GM18499 (cell line): ENCODE results near the gene SPDYC.

Source experiments
- ATAC-seq: cut with Tn5 transposase; IDR thresholded peaks from one replicate; pipeline ENCODE4 v1.9.1; 2021; ENCODE audit warnings: moderate number of reproducible peaks; ENCODE audit not compliant: insufficient read depth, unreplicated experiment

Gene SPDYC, protein sequence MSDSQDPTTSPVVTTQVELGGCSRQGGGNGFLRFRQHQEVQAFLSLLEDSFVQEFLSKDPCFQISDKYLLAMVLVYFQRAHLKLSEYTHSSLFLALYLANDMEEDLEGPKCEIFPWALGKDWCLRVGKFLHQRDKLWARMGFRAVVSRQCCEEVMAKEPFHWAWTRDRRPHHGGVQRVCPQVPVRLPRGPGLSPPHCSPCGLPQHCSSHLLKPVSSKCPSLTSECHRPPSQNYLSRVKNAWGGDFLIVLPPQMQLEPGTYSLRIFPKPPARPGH

DNA sequence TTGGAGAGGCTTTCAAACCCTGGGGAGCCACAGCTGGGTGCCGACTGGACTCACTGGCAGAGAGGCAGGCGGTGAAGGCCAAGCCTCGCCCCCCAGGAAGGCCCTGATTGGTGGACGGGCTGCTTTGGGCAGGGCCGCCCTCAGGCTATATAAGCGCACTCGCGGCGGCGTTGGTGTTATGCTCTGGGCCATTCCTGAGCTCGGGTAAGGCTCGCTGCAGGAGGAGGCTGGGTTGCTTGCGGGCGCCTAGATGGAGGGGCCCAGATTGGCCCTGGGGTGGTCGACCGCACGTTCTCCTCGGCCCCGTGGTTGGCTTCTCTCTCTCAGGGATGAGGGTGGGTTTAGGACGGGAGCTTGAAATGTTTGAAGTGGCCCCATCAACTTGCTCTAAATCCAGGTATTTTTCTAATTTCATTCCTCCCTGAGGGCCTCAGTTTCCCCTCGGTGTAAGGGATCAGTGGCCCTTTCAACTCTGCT is at the start of gene SPDYC:
TSS of gene SPDYC (plus strand) at position 176 of the 477 bp plus-strand sequence. CDS start 1,125 bp downstream, outside the sequence.
- no peak for ATAC-seq

DNA sequence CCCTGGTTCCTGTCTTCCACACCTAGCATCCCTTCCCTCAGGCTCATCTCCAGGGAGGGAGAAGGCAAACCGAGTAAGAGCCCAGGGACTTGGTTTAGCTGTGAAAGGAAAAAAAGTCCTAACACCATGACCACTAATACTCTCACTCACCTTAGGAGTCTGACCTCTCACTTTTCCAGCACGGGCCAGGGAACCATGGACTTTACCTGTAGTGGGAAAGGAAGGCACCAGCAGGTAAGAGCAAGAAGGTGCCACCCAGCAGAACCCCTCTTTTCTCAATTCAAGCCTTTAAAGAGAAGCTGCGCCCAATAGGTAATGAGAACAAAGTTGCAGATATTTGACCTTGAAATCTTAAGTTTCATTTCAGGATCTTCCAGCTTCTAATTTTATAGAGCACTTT is 49.2 kb upstream of the SPDYC start:
- ATAC-seq = no peak

DNA sequence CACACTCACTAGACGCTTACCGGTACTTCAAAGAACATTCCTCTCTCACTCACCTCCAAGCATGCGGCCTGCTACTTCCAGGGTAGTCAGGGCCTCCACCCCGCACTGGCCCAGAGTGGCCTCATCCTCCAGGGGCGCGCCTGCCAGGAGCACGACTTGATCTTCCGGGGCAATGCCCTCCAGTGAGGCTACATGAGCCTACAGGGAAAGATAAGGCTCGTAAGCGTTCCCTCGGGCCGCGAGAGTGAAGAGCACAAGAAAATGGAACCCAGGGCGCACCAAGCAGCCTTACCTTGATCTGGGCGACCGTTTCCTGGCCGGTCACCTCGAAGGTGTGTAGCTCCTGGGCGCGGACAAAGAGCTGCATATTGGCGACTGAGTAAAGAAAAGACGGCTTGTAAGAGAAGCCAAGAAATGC is 48.6 kb upstream of the SPDYC start:
- no peak for ATAC-seq

DNA sequence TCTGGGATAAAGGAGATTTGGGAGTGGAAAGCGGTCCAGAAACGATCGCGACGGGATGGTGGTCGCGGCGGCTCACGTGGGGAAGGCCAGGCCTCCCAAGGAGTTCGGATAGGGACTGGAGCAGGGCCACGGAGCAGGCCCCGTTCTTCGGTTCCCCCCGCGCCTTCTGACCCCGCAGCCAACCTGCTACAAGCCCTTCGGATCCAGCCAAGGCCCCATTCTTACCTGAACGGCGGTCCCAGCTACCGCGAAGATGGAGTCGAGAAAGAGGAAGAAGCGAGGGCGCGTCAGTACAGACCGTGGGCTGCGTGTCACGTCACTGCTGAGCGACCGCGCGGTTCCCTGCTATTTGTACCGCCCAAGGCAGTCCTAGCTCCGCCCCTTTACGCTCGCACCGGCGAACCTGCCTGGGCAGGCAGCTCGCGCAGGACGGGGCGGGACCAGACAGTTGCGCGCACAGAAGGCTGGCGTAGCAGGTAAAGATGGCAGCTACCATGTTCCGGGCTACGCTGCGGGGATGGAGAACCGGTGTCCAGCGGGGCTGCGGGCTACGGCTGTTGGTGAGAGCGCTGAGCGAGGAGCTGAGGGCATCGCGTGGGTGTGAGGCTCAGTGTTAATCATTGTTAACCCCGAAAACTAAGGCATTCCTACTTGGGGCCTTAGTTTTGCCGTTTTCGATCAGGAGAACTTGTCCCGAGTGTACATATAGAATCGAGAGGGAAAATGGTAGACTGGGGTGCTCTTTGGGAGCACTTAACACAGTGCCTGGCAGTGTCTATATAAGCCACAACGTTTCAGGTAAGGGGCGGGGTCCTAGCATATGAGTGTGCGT is 48.0 kb upstream of the SPDYC start, which contains the start of the genes FAU and MRPL49:
TSS of gene FAU (minus strand) at position 270 of the 832 bp plus-strand sequence. CDS start 321 bp downstream, outside the sequence.
TSS of gene MRPL49 (plus strand) at position 457 of the 832 bp plus-strand sequence. CDS start at position 483, 26 bp downstream.
- peak; percentile 66 for ATAC-seq

DNA sequence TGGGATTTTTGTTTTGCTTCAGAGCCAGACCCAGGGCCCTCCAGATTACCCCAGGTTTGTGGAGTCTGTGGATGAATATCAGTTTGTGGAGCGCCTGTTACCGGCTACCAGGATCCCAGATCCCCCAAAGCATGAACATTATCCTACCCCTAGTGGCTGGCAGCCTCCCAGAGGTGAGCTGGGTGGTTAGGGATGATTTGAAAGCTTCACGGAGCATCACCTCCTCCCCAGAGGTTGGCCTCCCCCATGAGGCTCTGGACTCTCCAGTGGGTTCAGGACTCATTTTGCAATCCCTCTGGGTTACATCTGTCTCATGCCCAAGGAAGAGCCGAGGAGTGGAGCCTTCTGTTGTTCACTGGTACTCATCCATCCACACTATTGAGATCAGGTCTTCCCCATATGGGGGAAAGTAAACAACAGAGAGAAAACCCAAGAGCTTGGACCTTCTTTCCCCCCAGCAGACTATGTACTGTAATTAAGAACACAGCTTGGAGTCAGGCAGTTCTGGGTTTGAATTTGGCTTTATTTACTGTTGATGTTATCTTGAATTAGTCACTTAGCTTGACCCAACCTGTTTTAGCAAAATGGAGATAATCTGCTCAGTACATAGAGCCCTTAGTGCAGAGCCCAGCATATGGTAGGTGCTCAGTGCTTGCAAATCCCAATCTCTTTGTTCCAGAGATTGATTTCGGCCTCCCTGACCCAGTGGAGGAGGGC is 45.4 kb upstream of the SPDYC start:
- ATAC-seq = no peak

DNA sequence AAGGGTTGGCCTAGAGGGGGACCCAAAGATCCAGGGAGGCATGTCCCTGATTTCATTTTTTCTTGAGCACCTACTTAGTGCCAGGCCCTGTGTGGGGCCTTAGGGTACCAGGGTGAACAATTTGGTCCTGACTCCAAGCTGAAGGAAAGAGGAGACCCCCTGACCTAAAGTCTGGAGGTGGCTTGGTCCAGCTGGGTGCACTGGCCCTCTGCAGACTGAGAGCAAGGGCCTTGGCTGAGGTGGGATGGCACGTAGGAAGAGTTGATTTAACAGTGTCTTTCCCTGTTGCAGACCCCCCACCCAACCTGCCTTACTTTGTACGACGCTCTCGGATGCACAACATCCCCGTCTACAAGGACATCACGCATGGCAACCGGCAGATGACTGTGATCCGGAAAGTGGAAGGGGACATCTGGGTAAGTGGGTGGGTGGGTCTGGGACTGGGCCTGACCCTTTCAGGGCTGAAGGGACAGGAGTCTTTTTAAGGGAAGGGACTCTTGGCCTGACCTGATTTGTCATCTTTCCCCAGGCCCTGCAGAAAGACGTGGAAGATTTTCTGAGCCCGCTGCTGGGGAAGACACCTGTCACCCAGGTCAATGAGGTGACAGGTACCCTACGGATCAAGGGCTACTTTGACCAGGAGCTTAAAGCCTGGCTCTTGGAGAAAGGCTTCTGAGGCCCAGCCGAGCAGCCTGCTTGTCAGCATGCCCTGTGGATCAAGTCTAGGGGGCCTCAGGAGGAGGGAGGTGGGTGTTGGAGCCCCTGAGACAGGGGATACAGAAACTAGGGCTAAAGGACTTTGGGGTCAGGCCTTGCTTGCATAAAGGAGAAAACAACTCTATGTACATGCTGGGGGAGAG is 44.6 kb upstream of the SPDYC start:
- no peak for ATAC-seq

DNA sequence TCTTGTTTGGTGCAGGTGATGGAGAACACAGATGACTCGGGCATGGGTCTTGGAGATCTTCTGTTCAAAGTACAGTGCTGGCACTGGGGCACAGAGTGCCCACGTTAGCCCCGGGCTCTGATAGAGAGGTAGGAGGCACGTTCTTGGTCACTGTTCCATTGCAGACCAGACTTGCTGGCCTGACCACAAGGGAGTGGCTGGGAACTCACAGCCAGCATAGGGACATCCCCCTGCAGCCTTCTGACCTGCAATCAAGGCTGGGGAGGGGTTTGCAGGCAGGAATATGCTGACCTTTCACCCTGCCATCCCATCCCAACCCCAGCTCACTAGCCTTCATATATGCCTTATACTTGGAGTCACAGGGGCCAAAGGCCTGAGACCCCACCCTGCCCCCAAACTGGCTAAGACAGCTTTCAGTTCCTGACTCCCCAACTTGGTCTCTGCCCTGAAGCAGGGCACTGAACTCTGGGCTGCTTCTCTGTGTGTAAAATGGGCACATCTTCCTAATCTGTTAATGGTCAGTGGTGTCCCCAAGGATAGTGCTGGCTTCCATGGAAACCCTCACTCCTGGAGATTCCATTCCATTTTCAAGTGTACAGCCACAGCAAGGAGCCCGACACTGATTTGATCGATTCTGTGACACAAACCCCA is 43.3 kb upstream of the SPDYC start:
- no peak for ATAC-seq

DNA sequence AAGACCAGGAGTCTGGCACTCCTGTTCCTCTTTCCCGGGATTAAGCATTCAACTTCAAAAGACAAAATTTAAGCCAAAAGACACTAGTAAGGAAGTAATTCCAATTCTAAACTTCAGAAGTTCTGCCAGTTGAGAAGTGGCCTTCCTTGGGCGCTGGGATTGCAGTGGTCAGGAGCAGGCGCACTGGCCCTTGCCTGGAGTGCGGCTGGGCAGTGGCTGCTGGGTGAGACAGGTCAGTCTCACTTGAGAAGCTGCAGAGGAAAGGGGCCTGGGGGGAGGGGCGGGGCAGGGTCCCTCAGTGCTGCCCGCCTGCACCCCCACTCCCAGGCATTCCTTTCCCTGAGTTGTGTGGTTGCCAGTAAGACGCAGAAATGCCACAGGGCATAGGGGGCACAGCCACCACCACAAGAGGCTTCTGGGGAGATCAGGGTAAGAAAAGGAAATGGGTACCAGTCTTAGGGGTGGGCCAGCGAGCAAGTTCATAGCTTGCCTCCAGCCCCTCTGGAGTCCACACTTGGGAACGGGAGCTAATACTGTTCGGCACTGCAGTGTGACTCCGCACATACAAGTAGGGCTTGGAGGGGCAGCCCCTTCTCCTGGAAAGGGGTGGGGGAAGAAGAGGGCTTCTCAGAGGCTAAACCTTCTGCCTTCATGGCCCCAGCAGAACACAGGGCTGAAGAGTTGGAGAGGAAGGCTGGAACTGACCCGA is 42.4 kb upstream of the SPDYC start:
- no peak for ATAC-seq

DNA sequence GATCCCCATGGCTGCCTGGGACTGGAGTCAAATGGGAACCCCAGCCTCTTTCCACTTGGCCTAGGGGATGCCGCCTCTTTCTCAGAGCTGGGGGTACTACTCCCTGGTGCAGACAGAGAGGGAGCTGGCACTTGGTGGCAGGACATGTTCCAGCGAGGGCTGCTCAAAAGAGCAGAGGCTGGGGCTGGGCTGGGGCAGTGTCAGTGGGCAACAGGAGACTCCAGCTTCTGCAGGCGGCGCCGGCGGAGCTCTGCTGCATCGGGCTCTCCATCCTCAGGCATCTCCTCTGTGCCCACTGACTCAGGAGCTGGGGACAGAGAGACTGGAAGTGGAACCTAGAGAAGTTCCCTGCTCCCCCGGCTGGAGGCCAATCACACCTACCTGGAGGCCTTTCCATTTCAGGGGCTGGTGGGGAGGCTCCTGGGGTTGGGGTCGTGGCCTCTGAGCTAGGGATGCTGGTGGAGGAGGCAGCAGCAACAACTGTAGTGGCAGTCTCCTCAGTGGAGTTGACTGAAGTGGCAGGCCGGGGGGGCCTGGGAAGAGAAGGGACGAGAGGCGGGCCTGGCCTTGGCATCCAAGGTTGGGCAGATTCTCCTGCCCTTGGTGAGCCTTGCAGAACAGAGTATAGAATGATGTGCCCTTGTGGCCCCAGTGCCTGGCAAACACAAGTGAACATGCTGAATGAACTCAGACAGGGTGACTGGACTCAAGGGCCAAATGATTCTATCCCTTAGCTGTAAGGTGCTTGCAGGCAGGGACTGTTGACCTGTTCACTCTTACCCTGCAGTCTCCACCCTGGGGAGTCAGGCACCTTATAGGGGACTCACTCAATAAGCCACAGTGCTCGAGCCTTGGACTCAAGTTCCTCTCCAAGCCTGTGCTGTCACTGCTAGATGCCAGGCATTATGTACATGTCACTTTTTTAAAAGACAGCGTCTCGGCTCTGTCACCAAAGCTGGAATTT is 41.6 kb upstream of the SPDYC start:
- ATAC-seq = no peak

DNA sequence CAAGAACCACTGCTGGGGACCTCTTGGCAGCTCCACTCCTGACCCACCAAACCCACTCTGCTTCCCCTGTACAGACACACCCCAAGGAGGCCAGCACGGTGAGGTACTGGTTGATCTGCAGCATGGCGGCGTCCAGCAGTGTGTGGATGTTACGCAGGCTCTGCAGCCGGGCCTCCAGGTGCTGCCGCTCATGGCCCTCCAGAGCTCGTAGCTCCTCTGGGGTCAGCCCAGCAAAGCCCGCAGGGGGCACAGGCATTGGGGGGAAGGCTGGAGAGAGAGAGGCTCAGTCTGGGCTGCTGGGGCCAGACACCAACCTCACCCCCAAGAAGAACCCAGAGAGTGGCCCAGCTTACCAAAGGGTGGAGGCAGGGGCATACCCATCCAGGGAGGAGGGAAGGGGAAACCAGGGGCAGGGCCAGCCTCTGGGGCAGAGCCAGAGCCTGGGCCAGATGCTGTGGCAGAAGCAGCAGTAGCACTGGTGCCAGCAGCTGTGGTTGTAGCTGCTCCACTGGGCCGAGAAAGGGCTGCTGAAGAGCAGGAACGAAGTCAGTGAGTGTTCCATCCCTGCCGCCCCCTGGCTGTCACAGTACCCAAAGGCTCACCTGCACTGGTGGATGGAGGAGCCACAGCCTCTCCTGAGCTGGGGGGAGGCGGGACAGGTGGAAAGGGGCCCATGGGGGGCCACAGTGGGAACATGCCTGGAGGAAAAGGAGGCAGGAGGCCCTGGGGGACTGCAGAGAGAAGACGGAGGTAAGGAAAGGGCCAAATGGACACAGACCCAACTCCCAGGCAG is 40.2 kb upstream of the SPDYC start:
- no peak for ATAC-seq

DNA sequence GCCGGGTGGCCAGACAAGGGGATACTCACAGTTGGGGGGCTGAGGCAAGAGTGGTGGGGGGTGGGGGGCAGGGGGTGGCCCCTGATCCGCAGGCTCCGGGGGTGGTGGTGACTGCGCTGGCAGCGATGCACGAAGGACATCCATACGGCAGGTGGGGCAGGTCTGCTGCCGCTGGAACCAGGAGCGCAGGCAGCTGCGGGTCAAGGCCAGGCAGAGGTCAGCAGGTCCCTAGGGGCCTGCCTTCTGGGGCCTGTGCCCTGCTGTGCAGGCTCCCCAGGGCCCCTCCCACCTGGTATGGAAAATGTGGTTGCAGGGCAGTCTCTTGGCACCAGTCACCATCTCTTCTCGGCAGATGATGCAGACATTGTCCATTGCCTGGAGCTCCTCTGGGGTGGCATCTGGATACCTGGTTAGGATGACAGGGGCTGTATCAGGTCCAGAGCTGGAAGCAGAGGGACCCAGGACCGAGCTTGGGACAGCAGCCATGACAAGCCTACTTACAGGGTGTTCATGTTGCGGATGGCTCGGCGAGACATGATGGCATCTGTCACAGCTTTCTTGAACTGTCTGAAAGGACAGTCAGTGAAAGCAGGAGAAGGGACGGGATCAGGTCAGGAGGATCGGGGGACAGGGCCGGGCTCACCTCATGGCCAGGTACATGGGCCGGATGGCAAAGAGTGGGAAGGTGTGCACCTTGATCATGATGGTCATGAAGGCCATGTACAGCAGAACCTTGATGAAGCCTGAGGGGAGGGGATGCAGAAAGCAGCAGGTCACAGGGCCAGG is 39.2 kb upstream of the SPDYC start:
- ATAC-seq = no peak

DNA sequence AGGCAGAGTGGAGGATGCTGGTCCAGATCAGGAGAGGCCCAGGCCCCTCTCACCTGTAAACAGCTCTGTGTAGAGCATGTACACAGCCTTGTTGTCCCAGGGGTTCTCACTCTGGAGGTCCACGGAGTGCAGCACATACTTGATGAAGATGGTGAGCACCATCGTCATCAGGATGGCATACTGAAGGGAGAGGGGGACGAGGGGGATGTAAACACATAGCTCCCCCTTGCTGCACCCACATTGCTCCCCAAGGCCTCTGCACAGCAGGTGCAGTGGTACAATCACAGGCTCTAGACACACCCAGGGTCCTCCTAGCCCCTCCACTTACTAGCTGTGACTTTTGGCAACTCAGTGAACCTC is 38.6 kb upstream of the SPDYC start:
- no peak for ATAC-seq

DNA sequence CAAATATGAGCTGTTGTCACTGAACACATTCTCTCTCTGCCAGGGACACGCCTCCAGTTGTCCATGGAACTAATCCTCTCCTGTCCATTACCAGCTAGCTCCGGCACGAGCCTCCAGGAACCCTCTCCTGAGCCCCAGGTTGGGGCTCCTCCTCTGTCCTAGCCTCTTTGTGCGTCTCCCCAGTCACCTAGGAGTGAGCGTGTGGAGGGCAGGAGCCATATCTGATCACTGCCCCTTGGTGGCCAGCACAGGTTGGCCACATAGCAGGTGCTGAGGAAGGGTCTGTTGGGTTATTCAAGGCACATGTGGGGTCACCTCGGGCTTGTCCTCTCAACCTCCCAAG is 38.2 kb upstream of the SPDYC start:
- ATAC-seq = no peak

DNA sequence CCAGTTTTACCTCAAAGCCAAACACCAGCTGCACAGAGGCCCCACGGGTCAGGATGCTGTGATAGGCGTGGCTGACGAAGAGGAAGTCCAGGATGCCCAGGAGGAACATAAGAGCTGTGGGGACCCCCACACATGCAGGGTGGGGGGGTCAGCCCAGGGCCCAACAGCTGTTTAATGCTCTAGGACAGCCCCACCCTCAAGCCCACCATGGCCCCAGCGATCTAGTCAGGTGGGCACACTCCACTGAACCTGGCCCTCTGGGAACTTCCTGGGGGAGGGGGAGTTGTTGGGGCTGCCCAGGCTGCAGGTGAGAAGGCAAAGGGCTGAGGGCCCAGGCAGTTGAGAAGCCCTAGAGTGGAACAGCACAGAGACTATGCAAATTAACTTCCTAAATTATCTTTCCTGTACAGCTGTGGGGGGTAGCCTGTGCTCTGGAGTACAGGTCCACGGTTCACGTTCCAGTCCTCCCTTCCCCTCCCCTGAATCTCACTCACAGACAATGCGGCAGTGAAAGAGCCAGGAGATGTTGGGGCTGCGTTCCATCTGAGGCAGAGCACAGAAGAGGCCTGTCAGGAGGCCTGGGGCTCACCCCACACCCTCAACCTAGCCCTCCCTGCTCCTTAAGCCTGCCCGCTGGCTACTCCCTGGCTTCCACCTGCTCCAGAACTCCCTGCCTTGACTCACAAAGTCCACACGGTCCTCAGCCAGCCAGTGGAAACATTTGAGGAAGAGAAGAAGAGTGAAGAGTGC is 37.6 kb upstream of the SPDYC start:
- ATAC-seq = no peak

DNA sequence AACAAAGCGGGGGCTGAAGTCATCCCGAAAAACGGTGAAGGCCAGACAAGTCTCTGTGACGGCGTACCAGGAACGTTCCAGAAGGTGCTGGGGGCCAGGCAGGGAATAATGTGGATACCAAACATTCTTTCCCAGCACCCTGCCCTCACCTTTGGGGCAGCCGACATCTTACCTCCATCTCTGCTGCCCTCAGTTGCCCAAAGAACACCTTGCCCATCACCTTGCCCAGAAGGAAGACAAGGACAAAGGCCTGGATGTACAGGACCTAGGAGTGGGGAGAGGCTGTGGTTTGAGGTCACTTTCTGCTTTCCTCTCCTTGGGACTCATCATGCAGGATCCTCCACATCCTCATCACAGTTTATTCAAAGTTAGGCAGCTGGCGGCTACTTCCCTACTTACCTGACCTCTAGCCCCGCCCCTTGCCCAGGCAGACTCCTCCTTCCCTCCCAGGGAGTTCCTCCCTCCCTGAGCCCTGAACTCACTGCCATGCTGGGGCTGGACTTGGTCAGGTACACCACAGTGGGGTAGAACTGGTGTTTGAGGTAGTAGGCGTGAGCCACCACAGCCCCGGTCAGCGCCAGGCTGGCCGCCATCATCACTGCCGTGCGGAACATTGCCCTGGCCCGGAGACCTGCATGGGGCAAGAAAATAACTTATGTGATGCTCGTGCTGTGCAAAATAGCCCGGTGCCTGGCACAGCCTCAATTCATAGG is 36.9 kb upstream of the SPDYC start:
- no peak for ATAC-seq
